GM20431 (cell line): ENCODE measurements around the gene CLIP2.

Experiments
- in situ Hi-C: fragments of 300-500 bp; cut with MseI, MboI; formaldehyde crosslinking; loops from one replicate; pipeline ENCODE4 v1.15.0; 2020; ENCODE audit warnings: low sequenced_read_pairs; ENCODE audit not compliant: unreplicated experiment

Gene CLIP2

GRCh38 chr7:74455291-74455804 lies 166.1 kb downstream of the CLIP2 start:
- in situ Hi-C loops = no loop called here
